IPS-NIHi11 (cell line): ENCODE measurements around the gene SRRM3.
"Not testable (repeated sequence)": the region's sequence is repeated elsewhere in the genome, so short reads cannot be mapped to it uniquely, and the experiment has no call there.

Source experiments
- DNase-seq: peaks from one replicate; pipeline ENCODE4 v3.0.0; 2012; ENCODE audit warnings: mixed read lengths, low spot score

Gene SRRM3

DNA sequence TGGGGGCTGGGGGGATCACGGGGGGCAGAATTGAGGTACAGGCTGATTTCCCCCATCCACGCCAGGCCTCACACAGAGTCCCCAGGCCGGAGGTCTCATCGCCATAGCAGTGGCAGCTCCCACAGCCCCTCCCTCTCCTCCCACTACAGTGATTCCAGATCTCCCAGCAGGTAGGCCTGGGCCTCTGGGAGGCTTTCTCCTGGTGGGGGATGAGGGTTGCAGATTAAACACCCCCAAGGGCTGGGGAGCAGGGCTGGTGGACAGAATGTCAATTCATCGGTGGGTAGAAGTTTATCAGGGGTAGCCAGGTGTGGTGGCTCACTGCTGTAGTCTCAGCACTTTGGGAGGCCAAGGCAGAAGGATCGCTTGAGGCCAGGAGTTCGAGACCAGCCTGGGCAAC, 63.6 kb downstream of the SRRM3 start:
- no peak for DNase-seq

GRCh38 chr7:76267107-76267893, 65.6 kb downstream of the SRRM3 start:
- DNase-seq = no peak

- no peak for DNase-seq
These were observed 66.1 kb downstream of the SRRM3 start for GRCh38 chr7:76267894-76268183.

GRCh38 chr7:76268376-76268775, 66.7 kb downstream of the SRRM3 start:
- DNase-seq = no peak

DNA sequence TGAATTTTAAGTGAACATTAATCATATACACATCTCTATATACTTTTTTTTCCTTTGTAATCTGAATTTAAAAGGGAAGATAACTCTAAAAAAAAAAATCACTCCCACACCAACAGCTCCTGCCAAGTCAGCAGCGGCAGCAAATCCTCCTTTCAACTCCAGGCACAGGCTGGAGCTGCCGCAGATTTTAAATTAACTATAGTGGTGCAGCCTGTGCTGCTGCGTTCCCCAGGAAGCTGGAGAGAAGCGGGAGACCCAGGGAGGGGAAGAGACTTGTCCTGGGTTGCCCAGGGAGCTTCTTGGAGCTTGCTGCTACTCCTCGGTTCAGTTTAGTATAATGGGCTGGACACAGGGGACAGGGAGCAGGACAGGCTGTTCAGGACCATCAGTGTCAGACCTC, 68.2 kb downstream of the SRRM3 start:
- DNase-seq = no peak

GRCh38 chr7:76271384-76271783, 69.7 kb downstream of the SRRM3 start:
- DNase-seq = not testable (repeated sequence)

DNA sequence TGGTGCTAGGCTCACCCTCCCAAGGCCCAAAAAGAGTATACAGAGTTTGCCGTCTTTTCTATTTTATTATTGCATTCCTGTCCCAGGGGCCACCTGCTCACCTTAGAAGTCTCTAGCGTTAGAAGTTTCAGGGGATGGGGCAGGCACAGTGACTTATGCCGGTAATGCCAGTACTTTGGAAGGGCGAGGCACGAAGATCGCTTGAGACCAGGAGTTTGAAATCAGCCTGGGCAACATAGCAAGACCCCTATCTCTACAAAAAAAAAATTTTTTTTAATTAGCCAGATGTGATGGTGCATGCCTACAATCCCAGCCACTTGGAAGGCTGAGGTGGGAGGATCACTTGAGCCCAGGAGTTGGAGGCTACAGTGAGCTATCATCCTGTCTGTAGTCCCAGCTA, 70.4 kb downstream of the SRRM3 start:
- no peak for DNase-seq

DNA sequence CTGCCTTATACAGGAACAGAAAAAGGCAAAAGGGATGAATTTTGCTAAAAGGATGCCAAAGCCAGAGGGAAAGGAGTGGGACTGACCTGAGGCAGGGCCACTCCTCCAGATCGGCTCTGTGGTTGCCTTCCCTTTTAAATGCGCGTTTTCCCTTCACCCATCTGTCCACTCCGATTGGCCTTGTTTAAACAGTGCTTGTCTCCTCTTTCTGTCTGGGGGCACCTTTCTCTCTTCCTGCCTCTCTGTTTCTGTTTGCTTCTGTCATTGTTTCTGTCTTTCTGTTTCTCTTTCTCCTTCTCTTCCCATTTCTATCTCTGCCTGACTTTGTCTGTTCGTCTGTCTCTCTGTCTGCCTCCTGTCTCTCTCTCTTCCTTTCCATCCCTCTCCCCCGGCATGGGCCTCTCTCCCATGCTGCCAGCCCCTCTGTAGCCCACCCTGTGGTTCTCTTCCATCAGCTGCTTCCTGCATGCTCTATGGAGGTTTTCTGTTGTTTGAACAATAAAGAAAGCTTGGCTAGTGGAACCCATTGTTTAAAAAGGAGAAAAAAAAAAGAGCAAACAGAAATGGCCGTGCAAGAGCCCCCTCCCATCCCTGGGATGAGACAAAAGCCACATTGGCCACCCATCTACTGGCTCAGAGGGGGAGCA, 71.3 kb downstream of the SRRM3 start:
- no peak for DNase-seq

- DNase-seq = no peak
These were observed 71.8 kb downstream of the SRRM3 start for GRCh38 chr7:76273503-76273902.

GRCh38 chr7:76278540-76278939, 76.8 kb downstream of the SRRM3 start:
- peak; percentile 69 for DNase-seq

DNA sequence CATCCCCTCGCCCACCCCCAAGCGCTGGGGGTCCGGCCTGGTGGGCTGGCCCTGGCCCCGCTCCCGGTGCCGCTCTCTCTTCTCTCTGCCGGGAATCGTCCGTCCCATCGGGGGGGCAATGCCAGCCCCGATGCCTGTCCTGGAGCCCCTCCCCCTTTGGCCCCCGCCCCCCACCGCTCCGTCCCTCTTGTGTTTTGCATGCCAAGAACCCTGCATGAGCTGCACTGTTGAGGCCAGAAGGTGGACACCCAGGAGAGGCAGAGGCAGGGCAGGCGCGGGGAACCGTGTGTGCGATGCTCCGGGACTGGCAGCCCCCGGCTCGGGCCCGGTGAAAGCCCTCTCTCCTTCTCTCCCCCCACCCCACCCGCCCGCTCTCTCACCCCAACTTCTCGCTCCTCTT, 78.7 kb downstream of the SRRM3 start:
- no peak for DNase-seq

DNA sequence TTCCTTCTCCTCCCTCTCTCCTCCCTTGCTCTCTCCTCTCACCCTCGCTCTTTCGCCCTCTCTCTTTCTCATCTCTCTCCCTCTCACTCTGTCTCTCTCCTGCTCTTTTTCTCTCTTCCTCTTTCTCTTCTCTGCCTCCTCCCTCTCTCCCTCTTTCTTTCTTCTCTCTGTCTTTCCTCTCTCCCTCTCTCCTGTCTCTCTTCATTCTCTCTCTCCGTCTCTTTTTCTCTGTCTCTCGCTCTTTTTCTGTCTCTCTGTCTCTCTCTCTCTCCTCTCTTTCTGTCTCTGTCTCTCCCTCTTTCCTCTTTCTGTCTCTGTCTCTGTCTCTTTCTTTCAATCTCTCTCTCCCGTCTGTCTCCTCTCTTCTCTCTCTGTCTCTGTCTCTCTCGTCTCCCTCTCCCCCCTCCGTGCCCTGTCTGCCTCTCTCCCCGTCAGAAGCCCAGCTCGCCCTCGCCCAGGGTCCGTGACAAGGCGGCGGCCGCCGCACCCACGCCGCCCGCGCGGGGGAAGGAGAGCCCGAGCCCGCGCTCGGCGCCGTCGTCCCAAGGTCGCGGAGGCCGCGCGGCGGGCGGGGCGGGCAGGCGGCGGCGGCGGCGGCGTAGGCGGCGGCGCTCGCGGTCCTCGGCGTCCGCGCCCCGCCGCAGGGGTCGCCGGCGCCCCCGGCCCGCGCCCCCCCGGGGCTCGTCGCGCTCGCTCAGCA, 79.5 kb downstream of the SRRM3 start:
- DNase-seq = no peak

GRCh38 chr7:76281706-76282343, 80.1 kb downstream of the SRRM3 start:
- no peak for DNase-seq

DNA sequence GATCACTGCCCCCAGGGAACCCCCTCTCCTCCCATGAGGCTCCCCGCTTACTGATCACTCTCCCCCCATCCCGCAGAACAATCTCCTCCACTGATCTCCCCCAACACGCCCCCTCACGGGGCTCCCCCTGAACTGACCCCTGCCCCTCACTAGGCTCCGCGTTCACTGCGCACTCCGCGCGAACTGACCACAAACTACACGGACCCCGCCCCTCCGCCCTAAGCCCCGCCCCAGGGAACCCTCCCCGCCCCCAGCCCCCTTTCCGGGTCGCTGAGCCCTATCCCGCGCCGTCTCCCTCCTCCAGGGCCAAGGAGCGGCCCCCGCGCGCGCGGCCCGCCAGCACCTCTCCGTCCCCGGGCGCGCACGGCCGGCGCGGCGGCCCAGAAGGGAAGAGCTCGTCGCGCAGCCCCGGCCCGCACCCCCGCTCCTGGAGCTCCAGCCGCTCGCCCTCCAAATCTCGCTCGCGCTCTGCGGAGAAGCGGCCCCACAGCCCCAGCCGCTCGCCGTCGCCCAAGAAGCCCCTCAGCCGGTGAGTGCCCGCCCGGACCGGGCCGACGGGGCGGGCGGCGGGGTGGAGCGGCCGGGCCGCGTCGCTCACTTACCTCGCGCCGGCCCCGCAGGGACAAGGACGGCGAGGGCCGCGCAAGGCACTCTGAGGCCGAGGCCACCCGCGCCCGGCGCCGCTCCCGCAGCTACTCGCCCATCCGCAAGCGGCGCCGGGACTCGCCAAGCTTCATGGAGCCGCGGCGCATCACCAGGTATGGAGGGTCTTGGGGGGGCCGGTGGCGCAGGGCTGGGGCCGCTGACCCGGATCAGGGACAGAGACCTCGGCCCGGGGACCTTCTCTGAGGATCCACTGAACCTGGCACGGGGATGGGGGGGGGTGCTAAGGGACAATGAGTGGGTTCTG, 80.9 kb downstream of the SRRM3 start:
- DNase-seq = peak; percentile 78

GRCh38 chr7:76283254-76284159, 81.8 kb downstream of the SRRM3 start:
- DNase-seq = no peak

DNA sequence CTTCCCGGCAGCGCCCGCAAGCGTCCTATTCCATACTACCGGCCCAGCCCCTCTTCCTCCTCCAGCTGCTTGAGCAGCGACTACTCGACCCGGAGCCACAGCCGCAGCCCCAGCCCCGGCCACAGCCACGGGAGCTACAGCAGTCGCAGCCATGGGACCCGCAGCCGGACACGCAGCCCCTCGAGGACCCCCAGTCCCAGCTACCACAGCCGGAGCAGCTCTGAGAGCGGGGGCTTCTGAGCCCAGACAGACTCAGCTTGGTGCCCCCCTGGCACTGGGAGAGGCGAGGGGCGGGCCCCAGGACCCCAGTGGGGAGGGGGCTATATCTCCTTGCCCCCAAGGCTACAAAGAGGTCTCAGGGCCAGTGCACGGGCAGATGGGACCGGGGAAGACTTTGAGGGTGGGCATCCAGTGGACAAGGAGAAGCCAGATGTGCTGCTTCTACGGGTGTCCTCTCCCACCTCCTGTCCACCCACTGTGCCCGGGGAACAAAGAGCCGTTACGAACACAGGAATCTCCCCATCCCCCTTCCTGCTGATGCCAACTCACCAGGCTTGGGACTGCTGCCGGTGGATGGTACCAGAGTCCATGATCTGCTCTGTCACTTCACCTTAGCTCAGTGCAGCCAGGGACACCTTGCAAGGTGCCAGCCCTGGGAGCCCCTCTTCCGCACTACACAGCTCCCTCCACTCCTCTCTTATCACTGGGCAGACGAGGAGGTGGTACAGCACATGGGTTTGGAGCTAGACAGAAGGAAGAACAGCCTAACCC, 84.1 kb downstream of the SRRM3 start:
- DNase-seq = no peak

GRCh38 chr7:76286842-76287403, 85.2 kb downstream of the SRRM3 start:
- DNase-seq = no peak

- DNase-seq = not testable (repeated sequence)
These were observed 89.2 kb downstream of the SRRM3 start for GRCh38 chr7:76290847-76291350.
